CD14-positive monocyte (primary cell): ENCODE measurements around the gene CACNA1E. TPM values are rescaled to one million over a fixed set of nuclear protein-coding genes. Genes with fewer than 3 reads are reported as not detected.

Experiments used
- DNase-seq, 3 donors: peaks; one replicate each; pipeline ENCODE4 v3.0.0-alpha.2; 2011 to 2022
- H2AFZ ChIP-seq: 2 replicates; pipeline ENCODE4 v1.6.0; 2012; ENCODE audit warnings: mild to moderate bottlenecking, low read depth, low read length, inconsistent platforms; ENCODE audit not compliant: insufficient read depth, poor library complexity, severe bottlenecking
- H3K27ac ChIP-seq, 2 donors: 1 replicate in 1 of 2; 2 replicates in 1 of 2; pipeline ENCODE4 v1.5.1; 2012 to 2013; ENCODE audit warnings: low read length in 2 of 2, control low read depth in 1 of 2, inconsistent platforms in 1 of 2, low read depth in 1 of 2, mild to moderate bottlenecking in 1 of 2
- H3K27me3 ChIP-seq, 2 donors: one replicate each; pipeline versions ENCODE4 v1.6.0 to v1.6.1; 2011 to 2013; ENCODE audit warnings: low read length in 2 of 2; ENCODE audit not compliant: control insufficient read depth in 2 of 2, insufficient read depth in 2 of 2
- H3K36me3 ChIP-seq, 2 donors: replicated peaks in 1 of 2; 1 replicate in 1 of 2; 2 replicates in 1 of 2; pipeline versions ENCODE4 v1.5.1 to v1.6.1; 2012 to 2013; ENCODE audit warnings: low read length in 2 of 2, control low read depth in 1 of 2, inconsistent platforms in 1 of 2, mild to moderate bottlenecking in 1 of 2; ENCODE audit not compliant: insufficient read depth in 2 of 2, control insufficient read depth in 1 of 2
- H3K4me1 ChIP-seq, 2 donors: 1 replicate in 1 of 2; 2 replicates in 1 of 2; pipeline versions ENCODE4 v1.5.1 to v1.6.1; 2012 to 2013; ENCODE audit warnings: low read length in 2 of 2, control low read depth in 1 of 2, inconsistent platforms in 1 of 2, mild to moderate bottlenecking in 1 of 2, moderate library complexity in 1 of 2; ENCODE audit not compliant: insufficient read depth in 2 of 2, control insufficient read depth in 1 of 2
- H3K4me2 ChIP-seq: replicated peaks from 2 replicates; pipeline ENCODE3; 2012; ENCODE audit warnings: low read length, moderate library complexity, mild to moderate bottlenecking; ENCODE audit not compliant: poor library complexity, severe bottlenecking; ENCODE audit errors: extremely low read depth
- H3K4me3 ChIP-seq, 3 experiments: fragments of 200-600 bp in 1 of 3; sonication (generic) in 1 of 3; replicated peaks in 1 of 3; 1 replicate in 2 of 3; 2 replicates in 1 of 3; pipeline ENCODE4 v1.5.1; 2011 to 2013; ENCODE audit warnings: low read length in 3 of 3, mild to moderate bottlenecking in 3 of 3, control low read depth in 2 of 3, low read depth in 2 of 3, inconsistent platforms in 1 of 3, moderate library complexity in 1 of 3
- H3K79me2 ChIP-seq: 2 replicates; pipeline ENCODE4 v1.6.0; 2012; ENCODE audit warnings: mild to moderate bottlenecking, control low read depth, inconsistent platforms, low read length, moderate library complexity; ENCODE audit not compliant: insufficient read depth
- H3K9ac ChIP-seq: 2 replicates; pipeline ENCODE4 v1.6.0; 2017; ENCODE audit warnings: low read length, mild to moderate bottlenecking; ENCODE audit not compliant: insufficient read depth, poor library complexity, severe bottlenecking
- H3K9me3 ChIP-seq, 2 donors: replicated peaks in 1 of 2; 1 replicate in 1 of 2; 2 replicates in 1 of 2; pipeline versions ENCODE4 v1.5.1 to v1.6.1; 2012 to 2013; ENCODE audit warnings: low read length in 2 of 2, control low read depth in 1 of 2; ENCODE audit not compliant: control insufficient read depth in 1 of 2, insufficient read depth in 1 of 2
- H4K20me1 ChIP-seq: 2 replicates; pipeline ENCODE4 v1.6.0; 2012; ENCODE audit warnings: mild to moderate bottlenecking, low read length, control low read depth, moderate library complexity; ENCODE audit not compliant: insufficient read depth
- H3K27ac Mint-ChIP-seq, 7 donors: one replicate each; pipeline ENCODE4 v1.8.0; 2020; ENCODE audit warnings: mild to moderate bottlenecking in 7 of 7, mixed read lengths in 7 of 7, moderate library complexity in 6 of 7, inconsistent platforms in 2 of 7
- H3K27me3 Mint-ChIP-seq, 3 donors: one replicate each; pipeline ENCODE4 v1.8.0; 2021 to 2022; ENCODE audit warnings: low read depth in 3 of 3, mild to moderate bottlenecking in 3 of 3, mixed read lengths in 3 of 3, moderate library complexity in 3 of 3, inconsistent platforms in 1 of 3
- H3K36me3 Mint-ChIP-seq, 2 donors: one replicate each; pipeline ENCODE4 v1.8.0; 2020; ENCODE audit warnings: mixed read lengths in 2 of 2, inconsistent platforms in 1 of 2, mild to moderate bottlenecking in 1 of 2
- H3K4me1 Mint-ChIP-seq: one replicate; pipeline ENCODE4 v1.8.0; 2020; ENCODE audit warnings: mild to moderate bottlenecking, mixed read lengths
- H3K4me3 Mint-ChIP-seq, 2 donors: one replicate each; pipeline ENCODE4 v1.8.0; 2020; ENCODE audit warnings: mild to moderate bottlenecking in 2 of 2, mixed read lengths in 2 of 2, moderate library complexity in 1 of 2
- H3K9me3 Mint-ChIP-seq, 7 donors: one replicate each; pipeline ENCODE4 v1.8.0; 2020 to 2022; ENCODE audit warnings: mixed read lengths in 7 of 7, mild to moderate bottlenecking in 6 of 7, moderate library complexity in 6 of 7, inconsistent platforms in 2 of 7
- CTCF ChIP-seq: fragments of 200-600 bp; IDR thresholded peaks from one replicate; pipeline ENCODE4 v1.8.0; 2022; ENCODE audit warnings: antibody characterized with exemption, mild to moderate bottlenecking
- WGBS: methylation state at CpG from one replicate; pipeline ENCODE4 v1.1.5; 2013; ENCODE audit warnings: missing lambda C conversion rate; ENCODE audit not compliant: insufficient coverage; 5-methylcytosine and 5-hydroxymethylcytosine counted together
- intact Hi-C, 2 donors: fragments of 100-400 bp; cut with micrococcal nuclease; formaldehyde crosslinking; loops; one replicate each; pipeline versions ENCODE4 v1.15.0 to v1.15.1; 2023
- polyA plus RNA-seq, 3 donors: library from polyadenylated mRNA; depleted of rRNA in 1 of 3; unstranded in 2 of 3; stranded (reverse) in 1 of 3; fragments of 300-500 nt in 2 of 3; fragments of >200 nt in 1 of 3; fragmentation: Illumina TruSeq in 2 of 3; gene quantifications; 1 replicate in 2 of 3; 2 replicates in 1 of 3; pipeline ENCODE4 v1.2.3, GENCODE V29; 2012 to 2021

Gene CACNA1E
- polyA plus RNA-seq, 3 donors, result 0.04 TPM; not detected in 2

- no peak overlapping the region for H3K4me3 Mint-ChIP-seq
- H3K9me3 Mint-ChIP-seq, result peaks cover 0 to 2% (median 0%) of the 10 kb centered on the region in 7 donors
- Histone ChIP-seq H3K9ac (no peak overlapping the region), H3K79me2 (no peaks in the 10 kb centered on the region), H3K4me1 (no peaks in the 10 kb centered on the region), H3K27ac (no peak overlapping the region), H2AFZ (no peak overlapping the region), H3K27me3 (no peaks in the 10 kb centered on the region), H4K20me1 (no peaks in the 10 kb centered on the region), H3K4me3 (no peak overlapping the region), H3K4me2 (no peak overlapping the region), H3K36me3 (no peaks in the 10 kb centered on the region), H3K9me3 (no peaks in the 10 kb centered on the region)
- WGBS, result 90% methylated on average over 1 of the region's 2 CpGs
- no peaks in the 10 kb centered on the region for H3K4me1 Mint-ChIP-seq
- DNase-seq, result no peak
- TF ChIP-seq CTCF, result no peak
- H3K27me3 Mint-ChIP-seq, result peaks cover 0 to 4% (median 3%) of the 10 kb centered on the region in 3 donors
- intact Hi-C loops, result no loop called here
- no peak overlapping the region for H3K27ac Mint-ChIP-seq
- H3K36me3 Mint-ChIP-seq, result no peaks in the 10 kb centered on the region
These were observed 283.8 kb downstream of the CACNA1E start for GRCh38 chr1:181767001-181767708.

- Histone ChIP-seq H3K4me2 (no peak overlapping the region), H3K27ac (no peak overlapping the region), H2AFZ (no peak overlapping the region), H3K4me1 (no peaks in the 10 kb centered on the region), H3K9ac (no peak overlapping the region), H3K27me3 (no peaks in the 10 kb centered on the region), H3K79me2 (no peaks in the 10 kb centered on the region), H4K20me1 (no peaks in the 10 kb centered on the region), H3K4me3 (no peak overlapping the region), H3K9me3 (no peaks in the 10 kb centered on the region), H3K36me3 (no peaks in the 10 kb centered on the region)
- DNase-seq, result no peak
- Mint-ChIP-seq H3K9me3 (peaks cover 0 to 3% (median 0%) of the 10 kb centered on the region in 7 donors), H3K4me3 (no peak overlapping the region), H3K27me3 (peaks cover 0 to 3% (median 3%) of the 10 kb centered on the region in 3 donors), H3K36me3 (no peaks in the 10 kb centered on the region), H3K27ac (no peak overlapping the region), H3K4me1 (no peaks in the 10 kb centered on the region)
- no peak for TF ChIP-seq CTCF
- no CpG with 5 or more reads among the region's 3 CpGs for WGBS
- intact Hi-C loops, result no loop called here
These were observed 285.1 kb downstream of the CACNA1E start for GRCh38 chr1:181768211-181768929.
